Calu3 (cell line): ENCODE measurements around the gene CADM1. TPM values are rescaled to one million over a fixed set of nuclear protein-coding genes. Genes with fewer than 3 reads are reported as not detected.

Experiments
- BruUV-seq: library from RNA; stranded (reverse); fragments of 400-500 nt; replicated peaks from 2 replicates; lab custom pipeline; 2021; lab: Mats Ljungman, UMichigan
- CTCF ChIA-PET: fragments of 300-600 bp; sonication (Branson Sonifier 250); formaldehyde crosslinking; loops from one replicate; lab custom pipeline; 2022; ENCODE audit warnings: antibody characterized with exemption; lab: Charles Lee
- DNase-seq: peaks from one replicate; pipeline ENCODE4 v3.0.0; 2022
- H3K27ac Mint-ChIP-seq: one replicate; pipeline ENCODE4 v1.8.0; 2022; ENCODE audit warnings: mixed read lengths; ENCODE audit not compliant: unreplicated experiment
- H3K27me3 Mint-ChIP-seq: one replicate; pipeline ENCODE4 v1.8.0; 2022; ENCODE audit warnings: mixed read lengths; ENCODE audit not compliant: unreplicated experiment
- H3K36me3 Mint-ChIP-seq: one replicate; pipeline ENCODE4 v1.8.0; 2022; ENCODE audit warnings: mild to moderate bottlenecking, moderate library complexity, mixed read lengths; ENCODE audit not compliant: insufficient read depth, unreplicated experiment
- H3K4me1 Mint-ChIP-seq: one replicate; pipeline ENCODE4 v1.8.0; 2022; ENCODE audit warnings: mild to moderate bottlenecking, low read depth, mixed read lengths; ENCODE audit not compliant: unreplicated experiment
- H3K4me3 Mint-ChIP-seq: one replicate; pipeline ENCODE4 v1.8.0; 2022; ENCODE audit warnings: mild to moderate bottlenecking, low read depth, moderate library complexity, mixed read lengths; ENCODE audit not compliant: unreplicated experiment
- H3K9me3 Mint-ChIP-seq: one replicate; pipeline ENCODE4 v1.8.0; 2022; ENCODE audit warnings: low read depth, mixed read lengths; ENCODE audit not compliant: unreplicated experiment
- CTCF ChIP-seq: fragments of 200-600 bp; IDR thresholded peaks from one replicate; pipeline ENCODE4 v1.8.0; 2022; ENCODE audit warnings: antibody characterized with exemption; ENCODE audit not compliant: unreplicated experiment
- intact Hi-C: fragments of 100-400 bp; cut with micrococcal nuclease; formaldehyde crosslinking; loops from one replicate; pipeline ENCODE4 v1.10.0; 2022; ENCODE audit not compliant: unreplicated experiment
- total RNA-seq: library from RNA; stranded (reverse); gene quantifications from 2 replicates; pipeline ENCODE4 v1.2.3, GENCODE V29; 2022

The CADM1 gene
- total RNA-seq, 1 experiment from 2014 or later, result 0.68 TPM

GRCh38 chr11:115180272-115180671 is 323.9 kb downstream of the CADM1 start:
- no peaks in the 10 kb centered on the region for H3K4me1 Mint-ChIP-seq
- no TSS peak for BruUV-seq
- no peak overlapping the region for H3K4me3 Mint-ChIP-seq
- no peaks in the 10 kb centered on the region for H3K9me3 Mint-ChIP-seq
- peaks cover 38% of the 10 kb centered on the region for H3K27me3 Mint-ChIP-seq
- H3K36me3 Mint-ChIP-seq, result no peaks in the 10 kb centered on the region
- TF ChIP-seq CTCF, result no peak
- CTCF ChIA-PET, result interaction anchor here (0.6 kb wide), 1 partner anchor 62 kb away, joined by 4 read pairs; no protein-coding TSS in a partner anchor
- no peak overlapping the region for H3K27ac Mint-ChIP-seq
- DNase-seq, result no peak
- intact Hi-C loops, result no loop called here

GRCh38 chr11:115179636-115180035 is 324.6 kb downstream of the CADM1 start:
- DNase-seq, result no peak
- no peak for TF ChIP-seq CTCF
- Mint-ChIP-seq H3K27ac (no peak overlapping the region), H3K4me1 (no peaks in the 10 kb centered on the region), H3K27me3 (peaks cover 39% of the 10 kb centered on the region), H3K36me3 (no peaks in the 10 kb centered on the region), H3K4me3 (no peak overlapping the region), H3K9me3 (no peaks in the 10 kb centered on the region)
- BruUV-seq, result no TSS peak
- intact Hi-C loops, result no loop called here
- CTCF ChIA-PET, result interaction anchor here (0.6 kb wide), 1 partner anchor 62 kb away, joined by 4 read pairs; no protein-coding TSS in a partner anchor

- BruUV-seq, result no TSS peak
- Mint-ChIP-seq H3K4me1 (no peaks in the 10 kb centered on the region), H3K4me3 (no peak overlapping the region), H3K27ac (no peak overlapping the region), H3K9me3 (no peaks in the 10 kb centered on the region), H3K27me3 (peaks cover 39% of the 10 kb centered on the region), H3K36me3 (no peaks in the 10 kb centered on the region)
- intact Hi-C loops, result no loop called here
- CTCF ChIA-PET, result interaction anchor here (0.7 kb wide), 1 partner anchor 540 kb away, joined by 4 read pairs; no protein-coding TSS in a partner anchor
- no peak for DNase-seq
- TF ChIP-seq CTCF, result no peak
Observed at GRCh38 chr11:115178705-115179104, 325.5 kb downstream of the CADM1 start.

- no peaks in the 10 kb centered on the region for H3K36me3 Mint-ChIP-seq
- H3K27me3 Mint-ChIP-seq, result peaks cover 22% of the 10 kb centered on the region
- DNase-seq, result no peak
- CTCF ChIA-PET, result interaction anchor here (0.7 kb wide), 1 partner anchor 108 kb away, joined by 5 read pairs; no protein-coding TSS in a partner anchor
- intact Hi-C loops, result no loop called here
- no peaks in the 10 kb centered on the region for H3K4me1 Mint-ChIP-seq
- H3K4me3 Mint-ChIP-seq, result no peak overlapping the region
- BruUV-seq, result no TSS peak
- no peaks in the 10 kb centered on the region for H3K9me3 Mint-ChIP-seq
- no peak for TF ChIP-seq CTCF
- H3K27ac Mint-ChIP-seq, result no peak overlapping the region
Observed at GRCh38 chr11:115173136-115173535, 331.1 kb downstream of the CADM1 start.
